ENCODE data around the gene HOXA7.
A peak's percentile ranks its signal among the peaks of the same experiment; 100 is the strongest.

The HOXA7 gene

GRCh38 chr7:27158436-27159265 lies 2.2 kb upstream of the HOXA7 start:
- no peak for DNase-seq

- DNase-seq = no peak
Measured at GRCh38 chr7:27157702-27158431, 1.4 kb upstream of the HOXA7 start.

- no peak for DNase-seq
Measured at GRCh38 chr7:27156916-27157701, 634 bp upstream of the HOXA7 start.

GRCh38 chr7:27155816-27156507 lies 513 bp downstream of the HOXA7 start:
- peak; percentile 34 for DNase-seq

- DNase-seq = peak; percentile 52
Measured at GRCh38 chr7:27154901-27155815, 1.3 kb downstream of the HOXA7 start.

- DNase-seq = no peak
Measured at GRCh38 chr7:27154369-27154768, 2.1 kb downstream of the HOXA7 start.

- DNase-seq = no peak
Measured at GRCh38 chr7:27153526-27153925, 2.9 kb downstream of the HOXA7 start.

GRCh38 chr7:27152816-27153442 lies 3.5 kb downstream of the HOXA7 start:
- no peak for DNase-seq

GRCh38 chr7:27151931-27152815 lies 4.3 kb downstream of the HOXA7 start, which contains the start of gene HOXA3:
Gene HOXA3 (minus strand): TSS chr7:27152583. CDS start chr7:27110640, 41,943 bp downstream.
- no peak for DNase-seq

GRCh38 chr7:27151341-27151930 lies 5.0 kb downstream of the HOXA7 start:
- no peak for DNase-seq

- peak; percentile 76 for DNase-seq
Measured at GRCh38 chr7:27150568-27151340, 5.7 kb downstream of the HOXA7 start.

GRCh38 chr7:27149842-27150567 lies 6.5 kb downstream of the HOXA7 start:
- no peak for DNase-seq

- no peak for DNase-seq
Measured at GRCh38 chr7:27148756-27149641, 7.5 kb downstream of the HOXA7 start.

GRCh38 chr7:27148031-27148755 lies 8.3 kb downstream of the HOXA7 start:
- no peak for DNase-seq

- DNase-seq = no peak
Measured at GRCh38 chr7:27147199-27148030, 9.1 kb downstream of the HOXA7 start, which contains the start of gene HOXA6. Gene HOXA6 (minus strand): TSS chr7:27147774. CDS start chr7:27147749, 25 bp downstream.

All from CD4-positive, alpha-beta T cell treated with Interleukin-6 for 4 hours (primary cell).